Stromal cell of bone marrow (primary cell): Measurements from ENCODE around the gene TWIST2.

Source experiments
- DNase-seq: peaks from one replicate; pipeline ENCODE4 v3.0.0-alpha.2; 2012; ENCODE audit warnings: low read depth

The TWIST2 gene

DNA sequence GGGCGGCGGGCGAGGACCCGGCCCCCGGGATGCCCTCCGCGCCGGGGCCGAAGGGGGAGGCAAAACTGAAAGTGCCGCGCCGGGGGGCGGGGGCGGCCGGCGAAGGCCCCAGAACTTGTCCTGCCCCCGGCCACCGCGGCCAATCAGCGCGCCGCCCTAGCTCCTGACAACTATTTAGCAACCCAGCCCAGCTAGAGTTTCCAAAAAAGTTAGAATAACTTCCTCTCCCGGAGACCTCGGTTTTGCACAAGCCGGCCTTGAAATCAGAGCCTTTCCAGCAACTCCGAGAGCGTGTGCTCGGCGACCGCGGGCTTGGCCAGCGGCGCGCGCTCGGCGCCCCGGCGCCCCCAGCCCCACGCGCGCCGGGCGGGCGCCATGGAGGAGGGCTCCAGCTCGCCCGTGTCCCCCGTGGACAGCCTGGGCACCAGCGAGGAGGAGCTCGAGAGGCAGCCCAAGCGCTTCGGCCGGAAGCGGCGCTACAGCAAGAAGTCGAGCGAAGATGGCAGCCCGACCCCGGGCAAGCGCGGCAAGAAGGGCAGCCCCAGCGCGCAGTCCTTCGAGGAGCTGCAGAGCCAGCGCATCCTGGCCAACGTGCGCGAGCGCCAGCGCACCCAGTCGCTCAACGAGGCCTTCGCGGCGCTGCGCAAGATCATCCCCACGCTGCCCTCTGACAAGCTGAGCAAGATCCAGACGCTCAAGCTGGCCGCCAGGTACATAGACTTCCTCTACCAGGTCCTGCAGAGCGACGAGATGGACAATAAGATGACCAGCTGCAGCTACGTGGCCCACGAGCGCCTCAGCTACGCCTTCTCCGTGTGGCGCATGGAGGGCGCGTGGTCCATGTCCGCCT lies at the start of gene TWIST2:
Gene TWIST2, plus strand, starts transcription at position 245 of the 850 bp plus-strand sequence. Its CDS starts 131 bp downstream, at position 376.
- DNase-seq: peak; percentile 86

GRCh38 chr2:238801791-238802190 lies 46.1 kb upstream of the TWIST2 start:
- DNase-seq: no peak

GRCh38 chr2:238802957-238803356 lies 44.9 kb upstream of the TWIST2 start:
- no peak for DNase-seq

GRCh38 chr2:238803996-238804870 lies 43.7 kb upstream of the TWIST2 start:
- DNase-seq: no peak

- no peak for DNase-seq
These were observed 39.1 kb upstream of the TWIST2 start for GRCh38 chr2:238808761-238809160.

- no peak for DNase-seq
These were observed 37.6 kb upstream of the TWIST2 start for GRCh38 chr2:238810321-238810720.

GRCh38 chr2:238811293-238811692 lies 36.6 kb upstream of the TWIST2 start:
- no peak for DNase-seq

- DNase-seq: no peak
These were observed 36.1 kb upstream of the TWIST2 start for GRCh38 chr2:238811759-238812158.

- no peak for DNase-seq
These were observed 34.8 kb upstream of the TWIST2 start for GRCh38 chr2:238813109-238813508.

- DNase-seq: no peak
These were observed 33.1 kb upstream of the TWIST2 start for GRCh38 chr2:238814815-238815214.

- DNase-seq: no peak
These were observed 31.6 kb upstream of the TWIST2 start for GRCh38 chr2:238816291-238816690.

GRCh38 chr2:238817382-238817781 lies 30.5 kb upstream of the TWIST2 start:
- no peak for DNase-seq

DNA sequence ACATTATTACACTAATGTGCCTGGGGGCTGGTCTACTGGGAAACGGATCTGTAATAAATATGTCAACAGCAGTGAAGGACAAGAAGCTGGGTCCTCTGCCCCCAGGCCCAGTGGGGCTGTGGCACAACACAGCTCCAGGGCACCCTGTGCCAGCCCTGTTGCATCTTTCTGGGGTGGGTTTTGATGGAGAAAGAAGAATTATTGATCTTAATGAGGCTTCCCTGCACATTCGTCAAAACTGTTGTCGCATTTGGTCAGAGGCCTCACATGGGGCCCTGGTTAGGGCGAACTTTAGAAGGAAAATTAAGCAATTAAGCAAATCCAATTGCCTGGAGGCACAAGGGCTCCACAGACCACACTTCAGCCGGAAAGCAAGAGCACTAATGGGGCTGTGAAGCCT lies 30.0 kb upstream of the TWIST2 start:
- DNase-seq: no peak

- no peak for DNase-seq
These were observed 29.3 kb upstream of the TWIST2 start for GRCh38 chr2:238818561-238818960.

DNA sequence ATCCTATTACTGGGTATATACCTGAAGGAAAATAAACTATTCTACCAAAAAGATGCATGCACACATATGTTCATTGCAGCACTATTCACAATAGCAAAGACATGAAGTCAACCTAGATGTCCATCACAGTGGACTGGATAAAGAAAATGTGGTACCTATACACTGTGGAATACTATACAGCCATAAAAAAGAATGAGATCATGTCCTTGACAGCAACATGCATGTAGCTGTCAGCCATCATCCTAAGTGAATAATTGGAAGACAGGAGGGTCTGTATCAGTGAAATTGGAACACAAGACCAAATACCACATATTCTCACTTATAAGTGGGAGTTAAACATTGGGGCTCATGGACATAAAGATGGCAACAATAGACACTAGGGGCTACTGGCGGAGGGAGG lies 27.7 kb upstream of the TWIST2 start:
- no peak for DNase-seq

DNA sequence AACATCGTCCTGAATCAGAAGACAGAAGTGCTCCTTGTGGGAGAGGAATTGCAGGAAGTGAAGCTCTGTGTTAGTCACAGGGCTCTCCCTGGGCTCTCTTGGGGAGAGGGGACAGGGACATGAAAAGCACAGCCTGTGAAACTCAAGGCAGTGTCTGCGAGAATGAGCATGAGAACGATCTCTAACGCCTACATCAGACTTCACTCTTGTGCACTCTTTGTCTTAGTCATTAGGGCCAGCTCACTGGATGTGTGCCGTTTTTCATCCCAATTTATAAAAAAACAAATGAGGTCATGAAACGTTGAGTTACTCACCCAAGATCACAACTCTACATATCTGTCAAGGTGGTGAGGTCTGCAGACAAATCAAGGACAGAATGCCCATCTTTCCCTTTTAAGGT lies 27.0 kb upstream of the TWIST2 start:
- DNase-seq: no peak

- DNase-seq: no peak
These were observed 26.5 kb upstream of the TWIST2 start for GRCh38 chr2:238821391-238821790.

DNA sequence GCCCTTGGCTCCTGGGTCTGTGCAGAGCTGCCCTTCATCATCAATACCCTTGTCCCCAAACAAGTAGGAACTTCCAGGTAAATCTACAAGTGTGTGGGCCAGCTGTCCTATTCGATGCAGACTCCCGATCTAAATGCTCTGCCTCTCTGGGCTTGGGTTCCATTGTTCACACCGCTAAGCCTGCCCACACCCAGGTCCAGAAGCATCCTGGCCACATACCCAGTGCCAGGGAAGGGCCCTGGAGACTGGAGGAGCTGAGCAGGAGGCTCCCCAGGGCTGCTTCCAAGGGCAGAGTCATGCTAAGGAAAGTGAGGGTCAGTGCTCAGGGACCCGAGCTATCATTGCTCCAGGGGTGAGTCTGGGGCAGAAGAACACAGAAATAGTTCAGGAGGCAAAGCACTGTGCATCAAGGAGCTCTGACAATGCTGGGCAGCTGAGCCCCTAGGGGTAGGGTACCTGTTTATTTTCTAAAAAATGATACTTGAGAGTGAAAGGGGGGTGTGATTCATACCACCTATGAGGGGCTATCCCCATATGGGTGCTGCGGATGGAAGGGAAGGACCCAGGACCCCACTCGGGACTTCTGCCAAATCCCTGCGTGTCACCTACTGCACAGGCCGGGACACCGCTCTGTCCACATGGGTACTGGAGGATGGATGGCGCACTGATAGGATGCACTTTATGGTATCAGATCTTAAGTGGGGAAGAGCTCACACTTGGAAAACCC lies 25.8 kb upstream of the TWIST2 start:
- DNase-seq: no peak

GRCh38 chr2:238822955-238823354 lies 24.9 kb upstream of the TWIST2 start:
- no peak for DNase-seq

DNA sequence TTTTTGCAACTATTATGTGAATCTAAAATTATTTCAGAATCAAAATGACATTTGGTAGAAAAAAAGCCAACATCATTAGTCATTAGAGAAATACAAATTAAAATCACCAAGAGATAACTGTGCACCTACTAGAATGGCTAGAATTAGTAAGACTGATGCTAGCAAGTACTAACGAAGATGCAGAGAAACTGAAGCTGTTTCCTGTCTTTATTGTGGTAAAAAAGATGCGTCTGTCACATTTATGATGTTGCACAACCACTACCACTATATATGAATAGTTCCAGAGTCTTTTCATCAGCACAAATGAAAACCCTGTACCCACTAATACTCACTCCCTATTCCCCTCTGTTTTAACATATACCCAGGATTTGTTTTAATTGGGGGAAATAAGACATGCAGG lies 16.7 kb upstream of the TWIST2 start:
- no peak for DNase-seq

DNA sequence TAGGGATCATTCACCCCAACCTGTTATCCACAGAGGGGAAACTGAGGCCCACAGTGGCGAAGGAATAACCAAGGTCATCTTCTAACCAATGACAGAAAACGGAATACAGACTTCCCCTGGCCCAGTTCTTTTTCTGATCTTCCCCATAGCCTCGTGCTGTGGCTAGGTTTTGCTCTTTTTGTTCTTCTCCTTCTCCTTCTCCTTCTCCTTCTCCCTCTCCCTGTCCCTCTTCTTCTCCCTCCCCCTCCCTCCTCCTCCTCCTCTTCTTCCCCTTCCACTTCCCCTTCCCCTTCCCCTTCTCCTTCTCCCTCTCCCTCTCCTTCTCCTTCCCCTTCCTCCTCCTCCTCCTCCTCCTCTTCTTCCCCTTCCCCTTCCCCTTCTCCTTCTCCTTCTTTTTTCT lies 12.9 kb upstream of the TWIST2 start:
- DNase-seq: no peak

DNA sequence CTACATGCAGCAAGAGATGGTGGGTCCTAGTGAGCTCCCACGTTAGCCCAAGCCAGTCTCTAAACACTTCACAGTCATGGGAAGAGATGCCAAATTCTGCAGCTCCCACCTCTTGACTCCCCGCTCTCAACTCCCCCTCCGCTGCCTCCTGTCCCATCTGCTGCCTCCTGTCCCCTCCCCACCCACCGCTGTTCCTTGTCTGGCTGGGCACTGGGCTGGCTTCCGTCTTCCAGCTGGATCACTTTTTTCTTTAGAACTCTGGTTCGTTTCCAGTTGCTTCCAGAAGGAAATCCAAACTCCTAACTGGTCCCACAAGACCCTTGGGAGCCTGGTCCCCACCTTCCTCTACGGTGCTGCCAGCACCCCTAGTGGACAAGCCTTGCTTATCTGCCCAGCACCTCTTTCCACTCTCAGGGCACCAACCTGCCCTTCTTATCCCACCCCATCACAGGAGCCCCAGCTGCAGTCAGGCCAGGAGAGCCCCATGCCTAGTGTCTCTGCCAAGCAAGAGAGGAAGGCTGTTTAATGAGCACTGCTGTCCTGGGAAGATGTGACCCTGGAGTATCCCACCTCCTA lies 12.1 kb upstream of the TWIST2 start:
- DNase-seq: no peak
